NCI-H82 treated with DMSO at 0.1 percent for 48 hours (cell line): ENCODE data around the gene SLC22A5.
"Not testable (repeated sequence)": the region's sequence is repeated elsewhere in the genome, so short reads cannot be mapped to it uniquely, and the experiment has no call there.

Source experiments
- DNase-seq: peaks from one replicate; lab custom pipeline; 2025; ENCODE audit not compliant: unreplicated experiment; lab: John Stamatoyannopoulos, UW

Gene SLC22A5

DNA sequence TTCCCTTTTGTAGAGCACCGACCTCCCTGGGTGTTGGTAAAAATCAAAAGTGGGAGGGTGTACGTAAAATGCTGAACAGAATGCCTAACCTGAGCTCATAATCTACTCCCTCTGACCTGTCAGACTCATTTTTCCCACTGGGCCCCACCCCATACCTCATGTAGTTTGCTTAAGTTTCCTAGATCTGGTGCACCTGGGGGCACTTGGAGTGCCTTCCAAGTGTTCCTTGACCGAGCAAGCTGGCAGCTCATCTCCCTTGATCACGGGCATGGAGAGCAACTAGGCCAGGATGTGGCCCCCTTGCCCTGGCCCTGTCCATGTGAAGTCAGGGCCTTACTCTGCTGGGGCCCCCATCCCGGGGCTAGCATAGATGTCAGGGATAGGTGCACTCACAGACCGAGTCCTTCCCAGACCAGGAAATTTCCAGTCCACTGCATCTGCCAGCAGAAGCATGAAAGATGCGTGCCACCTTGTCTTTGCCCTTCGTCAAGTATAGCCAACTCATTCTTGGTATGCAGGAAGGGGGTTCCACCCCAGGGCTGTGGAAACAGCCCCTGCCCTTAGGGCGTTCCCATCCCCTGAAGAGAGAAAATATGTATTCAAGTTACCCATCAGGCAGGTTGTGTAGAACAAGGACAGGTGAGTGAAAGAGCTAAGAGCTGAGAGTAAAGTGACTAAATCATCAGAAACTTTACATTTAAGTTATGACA lies 41.9 kb downstream of the SLC22A5 start:
- DNase-seq = no peak

- DNase-seq = no peak
Measured at GRCh38 chr5:132413567-132413966, 44.1 kb downstream of the SLC22A5 start.

- no peak for DNase-seq
Measured at GRCh38 chr5:132414634-132415378, 45.3 kb downstream of the SLC22A5 start.

- not testable (repeated sequence) for DNase-seq
Measured at GRCh38 chr5:132415516-132415915, 46.0 kb downstream of the SLC22A5 start.

DNA sequence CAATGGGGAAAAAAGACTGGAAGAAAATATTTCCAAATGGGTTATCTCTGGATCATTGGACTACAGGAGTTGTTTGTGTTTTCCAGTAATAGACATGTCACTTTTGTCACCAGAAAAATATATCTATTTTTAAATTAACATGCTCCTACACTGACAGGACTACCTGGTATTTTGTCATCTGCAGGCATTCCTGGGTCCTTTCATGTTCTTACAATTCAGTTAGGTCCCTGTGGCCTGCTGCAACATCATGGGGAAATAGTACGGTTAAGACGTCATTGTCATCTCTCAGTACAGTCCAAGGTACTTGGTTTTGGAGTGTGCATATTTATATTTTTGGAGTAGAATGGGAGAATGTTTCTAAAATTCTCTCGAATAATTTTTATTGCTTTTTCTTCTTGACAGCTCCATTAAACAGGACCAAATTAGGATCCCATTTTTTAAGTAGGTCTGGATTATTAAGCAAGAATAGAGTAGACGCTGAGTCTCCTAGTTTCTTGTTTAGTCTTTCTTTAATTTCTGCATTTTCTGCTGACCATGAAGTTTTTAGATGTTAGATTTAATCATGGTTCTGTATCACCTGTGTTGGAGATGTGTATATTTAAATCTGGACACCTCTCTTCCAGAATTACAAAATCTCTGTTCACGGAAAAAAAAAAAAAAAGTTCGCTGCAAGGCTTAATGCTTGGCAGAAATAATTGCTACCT lies 46.9 kb downstream of the SLC22A5 start:
- DNase-seq = no peak

DNA sequence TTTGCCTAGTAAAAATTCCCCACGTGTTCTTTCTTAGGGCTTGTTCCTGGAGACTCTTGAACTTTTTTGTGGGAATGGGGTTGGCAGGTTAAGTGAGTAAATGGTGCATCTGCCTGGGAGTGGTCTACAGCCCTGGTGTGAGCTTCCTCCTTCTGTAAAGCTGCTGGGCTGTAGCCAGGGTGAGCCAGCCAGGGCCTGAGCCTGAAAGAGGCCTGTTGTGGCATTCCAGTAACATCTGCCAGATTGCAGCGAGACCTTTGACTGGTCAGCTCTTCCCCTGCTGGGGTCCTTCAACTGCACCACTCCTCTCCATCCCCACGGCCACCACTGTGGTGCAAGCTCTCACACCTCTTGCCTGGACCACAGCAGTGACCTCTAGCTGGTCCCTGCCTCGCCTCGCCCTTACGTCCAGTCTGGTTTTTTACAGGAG lies 47.5 kb downstream of the SLC22A5 start:
- DNase-seq = no peak

- no peak for DNase-seq
Measured at GRCh38 chr5:132417461-132417860, 48.0 kb downstream of the SLC22A5 start.

DNA sequence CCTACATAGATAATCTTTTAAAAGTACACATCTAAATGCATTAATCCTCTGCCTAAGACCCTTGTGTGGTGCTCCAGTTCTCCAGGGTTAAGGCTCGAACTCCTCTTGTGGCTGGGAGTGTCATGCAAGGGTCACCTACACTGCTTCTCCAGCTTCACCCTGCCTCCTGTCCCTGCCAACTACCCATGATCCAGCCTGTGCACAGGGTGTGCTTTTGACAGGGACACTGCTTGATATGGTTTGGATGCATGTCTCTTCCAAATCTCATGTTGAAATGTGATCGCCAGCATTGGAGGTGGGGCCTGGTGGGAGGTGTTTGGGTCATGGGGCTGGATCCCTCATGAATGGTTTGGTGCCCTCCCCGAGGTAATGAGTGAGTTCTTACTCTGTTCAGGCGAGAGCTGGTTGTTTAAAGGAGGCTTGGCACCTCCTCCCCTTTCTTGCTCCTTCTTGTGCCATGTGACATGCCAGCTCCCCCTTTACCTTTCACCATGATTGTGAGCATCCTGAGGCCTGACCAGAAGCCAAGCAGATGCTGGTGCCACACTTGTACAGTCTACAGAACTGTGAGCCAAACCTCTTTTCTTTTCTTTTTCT lies 48.5 kb downstream of the SLC22A5 start:
- no peak for DNase-seq

DNA sequence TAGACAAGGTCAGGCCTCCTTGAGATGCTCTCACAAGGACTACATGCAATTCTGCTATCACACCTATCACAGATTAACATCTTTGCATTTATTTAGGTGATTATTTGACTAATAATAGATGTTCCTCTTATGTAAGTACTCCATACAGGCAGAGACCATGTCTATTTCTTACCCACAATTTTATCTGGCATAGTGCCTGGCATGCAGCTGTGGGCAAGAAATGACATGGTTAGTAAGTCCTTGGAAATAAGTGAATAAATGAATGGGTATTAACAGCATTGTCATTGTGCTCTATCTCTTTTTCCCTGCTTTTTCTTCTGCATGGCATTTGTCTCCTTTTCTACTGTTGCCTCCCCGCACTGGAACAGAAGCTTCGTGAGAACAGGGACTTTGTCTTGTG lies 49.4 kb downstream of the SLC22A5 start:
- DNase-seq = no peak

DNA sequence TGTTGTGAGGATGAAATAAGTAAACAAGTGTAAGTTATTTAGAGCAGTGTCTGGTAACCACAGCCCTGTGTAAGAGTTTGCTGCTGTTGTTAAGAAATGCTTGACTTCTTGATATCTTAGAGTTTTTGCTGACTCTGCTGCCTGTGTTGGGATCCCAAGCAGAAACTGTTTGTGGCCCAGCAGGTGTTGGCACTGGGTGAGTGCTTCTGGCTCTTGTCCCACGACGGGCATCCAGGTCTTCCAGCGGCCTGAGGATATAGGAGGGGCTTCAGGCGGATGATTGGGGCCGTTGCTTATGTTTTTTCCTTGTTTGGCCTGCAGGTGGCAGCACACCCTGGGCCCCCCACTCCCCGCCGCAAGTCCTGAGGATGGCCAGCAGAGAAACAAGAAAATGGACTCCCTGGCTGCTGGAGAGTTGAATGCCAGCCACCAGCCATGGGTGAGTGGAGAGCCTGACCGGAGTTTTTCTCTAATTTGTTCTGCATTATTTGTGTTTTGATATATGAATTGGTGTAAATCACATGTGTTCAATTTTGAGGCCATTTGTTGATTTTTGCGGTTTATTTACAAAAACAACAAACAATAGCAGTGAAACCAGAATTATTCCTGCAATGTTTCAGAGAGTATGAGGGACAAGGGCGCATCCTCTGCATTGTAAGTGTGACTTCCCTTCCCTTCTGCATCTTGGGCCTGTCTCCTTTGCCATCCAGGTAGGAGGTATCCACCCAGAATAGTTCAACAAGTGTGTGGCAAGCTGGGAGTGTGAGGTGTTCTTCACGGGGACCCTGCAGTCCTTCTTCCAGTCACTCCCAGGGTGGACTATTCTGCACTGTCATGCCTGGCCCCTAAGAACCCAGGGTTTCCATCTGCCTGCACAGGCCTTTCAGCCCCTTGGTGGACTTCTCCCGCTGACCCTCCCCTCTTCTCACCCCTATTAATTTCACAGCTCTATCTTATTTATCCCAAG lies 50.3 kb downstream of the SLC22A5 start:
- peak; percentile 41 for DNase-seq

DNA sequence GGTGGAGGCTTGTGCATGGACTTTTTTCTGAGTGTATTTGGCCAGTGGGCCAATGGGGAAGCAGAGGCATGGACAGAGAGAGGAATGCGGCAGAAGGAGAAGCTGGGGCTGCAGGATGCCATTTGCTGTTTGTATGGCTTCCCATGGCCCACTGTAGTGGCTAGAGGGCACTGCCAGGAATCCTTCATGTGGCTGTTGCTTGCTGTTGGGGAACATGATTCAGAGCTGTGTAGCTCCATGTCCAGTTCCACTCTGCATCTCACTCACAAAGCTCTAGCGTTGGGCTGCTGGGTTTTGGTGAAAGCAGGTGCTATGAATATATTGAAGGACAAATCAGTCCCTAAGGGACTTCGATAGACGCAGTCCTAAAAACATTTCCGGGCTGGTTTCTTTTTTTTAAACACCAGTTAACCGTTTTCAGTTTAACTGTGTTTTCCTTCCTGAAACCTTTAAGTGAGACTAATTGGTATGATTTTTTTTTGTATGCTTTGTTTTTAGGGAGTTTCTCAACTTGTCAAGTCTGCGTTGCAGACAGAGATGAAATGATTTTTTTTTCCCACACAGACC lies 51.3 kb downstream of the SLC22A5 start:
- no peak for DNase-seq

DNA sequence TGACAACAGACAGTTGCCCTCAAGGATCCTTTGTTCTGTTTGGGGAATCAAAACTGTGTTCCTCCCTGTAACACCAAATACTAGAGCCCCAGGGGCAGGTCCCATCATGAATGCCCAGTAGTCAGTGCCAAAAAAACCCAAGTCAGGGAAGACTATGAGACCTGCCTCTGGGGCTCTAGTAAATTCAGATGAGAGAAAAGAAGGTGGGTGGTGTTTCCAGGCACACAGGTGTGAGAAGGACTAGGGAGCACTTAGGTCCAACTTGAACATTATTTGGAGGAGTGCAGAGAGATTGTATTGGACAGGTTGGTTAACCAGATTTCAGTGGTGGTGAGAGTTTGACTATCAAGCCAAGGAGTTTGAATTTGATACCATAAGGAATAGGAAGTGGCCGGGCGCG lies 52.0 kb downstream of the SLC22A5 start:
- DNase-seq = no peak

GRCh38 chr5:132422720-132423437 lies 53.4 kb downstream of the SLC22A5 start:
- no peak for DNase-seq

GRCh38 chr5:132423438-132423898 lies 54.0 kb downstream of the SLC22A5 start:
- no peak for DNase-seq

- DNase-seq = no peak
Measured at GRCh38 chr5:132424167-132424880, 54.8 kb downstream of the SLC22A5 start.

DNA sequence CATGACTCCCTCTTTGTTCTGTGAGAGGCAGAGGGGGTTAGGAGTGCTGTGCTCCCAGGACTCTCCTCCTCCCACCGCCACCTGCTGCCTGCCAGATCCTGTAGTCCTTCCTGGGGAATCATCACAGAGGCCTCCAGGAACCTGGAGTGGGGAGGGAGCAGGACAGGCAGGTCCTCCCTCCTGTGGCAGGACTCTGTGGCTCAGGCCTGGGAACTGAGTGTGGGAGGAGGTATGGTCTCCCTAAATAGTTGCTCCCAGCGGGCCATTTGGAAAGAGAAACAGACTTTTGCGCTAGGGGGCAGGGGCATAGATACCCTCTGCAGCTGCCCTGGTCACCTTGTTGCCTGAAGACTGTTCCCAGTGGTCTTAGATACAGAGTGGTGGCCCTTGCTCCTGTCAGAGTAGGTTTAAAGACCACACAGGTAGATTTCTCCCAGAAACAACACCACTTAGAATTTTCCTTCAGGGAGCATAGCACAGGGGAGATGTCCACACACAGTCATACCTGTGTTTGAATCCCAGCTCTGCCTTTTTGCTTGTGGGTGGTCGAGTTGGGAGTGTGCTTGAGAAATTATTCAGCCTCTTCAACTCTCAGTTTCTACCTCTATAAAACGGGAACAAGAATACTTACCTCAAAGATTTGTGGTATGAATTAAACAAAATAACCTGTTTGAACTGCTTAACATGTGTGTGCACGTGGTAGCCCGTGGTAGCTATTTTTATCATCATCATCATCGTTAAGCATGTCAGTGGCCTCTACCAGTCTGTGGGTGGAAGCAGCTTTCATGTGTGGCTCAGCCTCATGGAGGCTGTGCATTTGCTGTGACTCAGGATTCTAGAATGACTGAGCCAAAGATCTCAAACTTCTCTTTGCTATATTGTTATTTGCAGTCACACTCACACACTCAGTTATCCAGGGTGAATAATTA lies 55.8 kb downstream of the SLC22A5 start:
- no peak for DNase-seq

GRCh38 chr5:132425975-132426524 lies 56.5 kb downstream of the SLC22A5 start:
- DNase-seq = no peak
